DMS153 treated with DMSO at 0.1 percent for 48 hours (cell line): ENCODE measurements around the gene OR2A12.
"Not testable (repeated sequence)": the region's sequence is repeated elsewhere in the genome, so short reads cannot be mapped to it uniquely, and the experiment has no call there.

Experiments
- DNase-seq: peaks from one replicate; lab custom pipeline; 2025; ENCODE audit not compliant: unreplicated experiment; lab: John Stamatoyannopoulos, UW

The OR2A12 gene, protein sequence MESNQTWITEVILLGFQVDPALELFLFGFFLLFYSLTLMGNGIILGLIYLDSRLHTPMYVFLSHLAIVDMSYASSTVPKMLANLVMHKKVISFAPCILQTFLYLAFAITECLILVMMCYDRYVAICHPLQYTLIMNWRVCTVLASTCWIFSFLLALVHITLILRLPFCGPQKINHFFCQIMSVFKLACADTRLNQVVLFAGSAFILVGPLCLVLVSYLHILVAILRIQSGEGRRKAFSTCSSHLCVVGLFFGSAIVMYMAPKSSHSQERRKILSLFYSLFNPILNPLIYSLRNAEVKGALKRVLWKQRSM

DNA sequence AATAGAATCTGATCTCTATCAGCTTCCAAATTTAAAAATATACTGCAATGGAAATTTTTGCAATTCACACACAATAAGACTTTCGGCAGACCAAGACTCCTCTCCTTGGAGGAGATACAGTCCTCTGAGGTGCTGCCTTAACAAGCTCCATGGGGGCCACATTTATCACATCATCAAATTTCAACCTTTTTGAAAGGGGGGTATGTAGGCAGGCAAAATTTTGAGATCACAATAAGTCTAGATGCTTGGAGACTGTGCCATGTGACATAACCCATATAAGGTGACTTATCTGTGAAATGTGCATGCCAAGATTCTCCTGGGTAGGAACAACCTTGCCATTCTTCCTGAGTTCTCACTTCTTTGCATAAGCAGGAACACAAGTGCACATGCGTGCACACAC is at the start of gene OR2A12:
Gene OR2A12 (plus strand): TSS at position 301 of the 400 bp plus-strand sequence. CDS start 8,830 bp downstream, outside the sequence.
- no peak for DNase-seq

DNA sequence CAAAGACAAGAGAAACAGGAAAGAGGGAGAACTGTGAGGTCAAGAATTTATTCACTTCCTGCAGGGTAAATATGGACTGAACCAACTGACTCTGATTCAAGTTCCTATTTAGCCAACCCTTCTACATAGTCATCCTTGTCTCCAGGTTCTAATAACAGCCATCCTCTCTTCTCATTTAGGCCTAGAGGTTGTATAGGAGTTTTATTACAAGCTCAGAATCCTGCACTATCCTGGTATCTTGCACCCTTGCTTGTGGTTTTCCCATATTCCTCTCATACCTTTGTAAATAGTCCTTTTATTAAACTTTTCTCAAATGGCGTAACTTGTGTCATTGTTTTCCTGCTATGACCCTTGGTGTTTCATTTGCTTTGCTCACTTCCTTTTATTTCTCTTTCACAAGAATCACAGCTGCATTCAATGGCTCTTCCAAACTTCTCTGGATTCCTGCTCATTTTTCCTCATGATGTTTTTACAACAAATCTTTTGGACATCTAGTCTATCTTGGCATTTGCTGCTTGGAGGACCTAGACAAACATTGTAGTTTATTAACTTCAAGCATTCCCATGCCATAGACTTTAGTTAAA is 49.7 kb upstream of the OR2A12 start:
- DNase-seq, result no peak

GRCh38 chr7:144037414-144038035 is 48.6 kb upstream of the OR2A12 start:
- DNase-seq, result no peak

- DNase-seq, result no peak
Observed at GRCh38 chr7:144038887-144039286, 47.2 kb upstream of the OR2A12 start.

GRCh38 chr7:144048648-144049047 is 37.4 kb upstream of the OR2A12 start, which contains the start of gene OR2A5:
Gene OR2A5, plus strand, starts transcription at chr7:144048948. Its CDS starts 1,454 bp downstream, at chr7:144050402.
- DNase-seq, result peak; percentile 91

- DNase-seq, result peak; percentile 74
Observed at GRCh38 chr7:144049491-144049890, 36.6 kb upstream of the OR2A12 start.

DNA sequence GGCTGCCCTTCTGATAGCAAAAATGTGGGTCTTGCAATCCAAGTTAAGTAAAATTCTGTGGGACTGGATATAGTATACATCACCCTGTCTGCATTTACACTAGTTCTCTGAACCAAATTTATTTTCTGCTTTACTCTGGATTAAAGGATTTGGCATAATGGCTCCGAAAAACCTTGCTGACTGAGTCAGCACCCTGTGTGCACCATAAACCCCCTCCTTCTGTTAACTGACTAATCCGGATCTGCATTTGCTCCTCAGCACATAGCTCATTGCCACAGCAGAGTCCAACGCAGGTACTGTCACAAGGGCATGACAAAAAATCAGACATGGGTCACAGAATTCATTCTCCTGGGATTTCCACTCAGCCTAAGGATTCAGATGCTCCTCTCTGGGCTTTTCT is 36.0 kb upstream of the OR2A12 start:
- no peak for DNase-seq

DNA sequence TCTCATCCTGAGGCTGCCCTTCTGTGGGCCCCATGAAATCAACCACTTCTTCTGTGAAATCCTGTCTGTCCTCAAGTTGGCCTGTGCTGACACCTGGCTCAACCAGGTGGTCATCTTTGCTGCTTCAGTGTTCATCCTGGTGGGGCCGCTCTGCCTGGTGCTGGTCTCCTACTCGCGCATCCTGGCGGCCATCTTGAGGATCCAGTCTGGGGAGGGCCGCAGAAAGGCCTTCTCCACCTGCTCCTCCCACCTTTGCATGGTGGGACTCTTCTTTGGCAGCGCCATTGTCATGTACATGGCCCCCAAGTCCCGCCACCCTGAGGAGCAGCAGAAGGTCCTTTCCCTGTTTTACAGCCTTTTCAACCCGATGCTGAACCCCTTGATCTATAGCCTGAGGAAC is 35.2 kb upstream of the OR2A12 start:
- DNase-seq, result not testable (repeated sequence)

GRCh38 chr7:144057954-144058353 is 28.1 kb upstream of the OR2A12 start:
- DNase-seq, result no peak

GRCh38 chr7:144063710-144064109 is 22.4 kb upstream of the OR2A12 start:
- no peak for DNase-seq

DNA sequence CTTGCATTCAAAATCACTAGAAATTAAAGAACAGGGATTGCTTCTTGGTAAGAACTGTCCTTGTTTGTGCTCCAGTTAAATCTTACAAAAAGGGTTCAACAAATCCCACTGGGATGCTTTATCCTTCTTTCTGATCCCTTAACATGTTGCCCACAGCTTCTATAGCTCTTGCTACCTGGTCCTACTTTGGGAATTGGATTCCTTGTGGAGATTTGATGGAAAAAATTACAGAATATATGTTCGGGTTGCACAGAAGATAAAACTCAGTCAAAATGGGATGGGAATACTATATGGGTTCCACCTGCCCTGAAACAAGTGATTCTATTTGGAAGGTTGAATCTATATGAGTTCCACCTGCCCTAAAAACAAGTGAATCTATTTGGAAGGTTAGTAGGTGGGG is 16.6 kb upstream of the OR2A12 start, which contains the start of gene OR2A25:
Gene OR2A25 (plus strand): TSS at position 301 of the 400 bp plus-strand sequence. CDS start 4,409 bp downstream, outside the sequence.
- DNase-seq, result no peak

GRCh38 chr7:144069953-144070352 is 16.1 kb upstream of the OR2A12 start:
- no peak for DNase-seq

- DNase-seq, result no peak
Observed at GRCh38 chr7:144074374-144074773, 11.7 kb upstream of the OR2A12 start.

DNA sequence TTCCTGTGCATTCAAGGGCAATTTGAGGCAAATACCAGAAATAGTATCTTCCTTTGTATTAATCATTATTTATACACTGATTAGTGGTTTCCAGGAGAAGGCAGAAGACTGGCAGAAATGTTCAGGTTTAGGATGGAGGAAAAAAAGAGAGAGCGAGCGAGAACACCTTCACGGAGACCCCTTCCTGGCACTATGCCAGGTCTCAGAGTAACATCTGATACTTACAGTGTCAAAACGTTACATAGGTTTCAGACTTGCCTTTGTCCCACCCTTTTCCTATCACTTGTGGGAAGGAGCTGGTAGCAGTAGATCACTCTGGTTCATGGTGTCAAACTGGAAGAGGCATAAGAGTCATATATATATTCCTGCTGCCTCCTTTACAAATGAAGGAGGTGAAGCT is 652 bp downstream of the OR2A12 start:
- no peak for DNase-seq

GRCh38 chr7:144087230-144087629 is 1.2 kb downstream of the OR2A12 start:
- no peak for DNase-seq

DNA sequence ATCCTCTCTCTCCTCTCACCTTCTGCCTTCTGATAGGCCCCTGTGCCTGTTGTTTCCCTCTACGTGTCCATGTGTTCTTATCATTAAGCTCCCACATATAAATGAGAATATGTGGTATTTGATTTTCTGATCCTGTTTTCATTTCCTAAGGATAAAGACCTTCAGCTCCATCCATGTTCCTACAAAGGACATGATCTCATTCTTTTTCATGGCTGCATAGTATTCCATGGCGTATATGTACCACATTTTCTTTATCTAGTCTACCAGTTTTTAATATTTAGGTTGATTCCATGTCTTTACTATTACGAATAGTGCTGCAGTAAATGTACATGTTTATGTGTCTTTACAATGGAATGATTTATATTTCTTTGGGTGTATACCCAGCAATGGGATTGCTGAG is 4.6 kb downstream of the OR2A12 start:
- DNase-seq, result no peak

GRCh38 chr7:144098776-144099175 is 12.7 kb downstream of the OR2A12 start:
- no peak for DNase-seq

- no peak for DNase-seq
Observed at GRCh38 chr7:144100607-144101006, 14.5 kb downstream of the OR2A12 start.

DNA sequence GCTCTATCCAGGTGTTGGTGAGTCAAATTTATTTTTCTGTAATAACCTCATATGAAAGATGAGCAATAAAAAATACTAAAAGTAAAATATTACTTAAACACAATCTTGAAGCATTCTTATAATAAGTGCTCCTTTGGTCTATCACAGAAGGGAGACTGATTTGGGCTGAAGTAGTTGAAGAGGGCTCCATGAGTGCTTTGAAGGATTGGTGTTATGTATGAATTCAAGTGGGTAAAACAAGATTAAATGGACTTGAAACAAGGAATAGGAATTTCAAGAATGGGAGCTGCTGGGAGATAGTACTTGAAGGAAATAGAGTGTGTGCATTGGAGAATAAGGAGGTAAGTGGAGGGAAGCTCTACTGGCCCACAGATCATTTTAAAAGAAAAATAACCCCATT is 16.0 kb downstream of the OR2A12 start:
- no peak for DNase-seq

- no peak for DNase-seq
Observed at GRCh38 chr7:144105211-144105610, 19.1 kb downstream of the OR2A12 start.

GRCh38 chr7:144109283-144109682 is 23.2 kb downstream of the OR2A12 start, which contains the start of gene OR2A2:
Gene OR2A2, plus strand, starts transcription at chr7:144109583. Its CDS starts 0 bp downstream, at chr7:144109583.
- DNase-seq, result no peak

- DNase-seq, result no peak
Observed at GRCh38 chr7:144110272-144110671, 24.2 kb downstream of the OR2A12 start.
